ENCODE data around the gene ACTG1.
"Not testable (repeated sequence)": the region's sequence is repeated elsewhere in the genome, so short reads cannot be mapped to it uniquely, and the experiment has no call there.

Gene ACTG1

DNA sequence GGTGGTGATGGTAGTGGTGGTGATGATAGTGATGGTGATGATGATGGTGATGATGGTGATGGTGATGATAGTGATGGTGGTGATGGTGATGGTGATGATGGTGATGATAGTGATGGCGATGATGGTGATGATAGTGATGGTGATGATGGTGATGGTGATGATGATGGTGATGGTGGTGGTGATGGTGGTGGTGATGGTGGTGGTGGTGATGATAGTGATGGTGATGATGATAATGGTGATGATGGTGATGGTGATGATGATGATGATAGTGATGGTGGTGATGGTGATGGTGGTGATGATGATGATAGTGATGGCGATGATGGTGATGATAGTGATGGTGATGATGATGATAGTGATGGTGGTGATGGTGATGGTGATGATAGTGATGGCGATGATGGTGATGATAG is 19.4 kb upstream of the ACTG1 start:
- not testable (repeated sequence) for DNase-seq

DNA sequence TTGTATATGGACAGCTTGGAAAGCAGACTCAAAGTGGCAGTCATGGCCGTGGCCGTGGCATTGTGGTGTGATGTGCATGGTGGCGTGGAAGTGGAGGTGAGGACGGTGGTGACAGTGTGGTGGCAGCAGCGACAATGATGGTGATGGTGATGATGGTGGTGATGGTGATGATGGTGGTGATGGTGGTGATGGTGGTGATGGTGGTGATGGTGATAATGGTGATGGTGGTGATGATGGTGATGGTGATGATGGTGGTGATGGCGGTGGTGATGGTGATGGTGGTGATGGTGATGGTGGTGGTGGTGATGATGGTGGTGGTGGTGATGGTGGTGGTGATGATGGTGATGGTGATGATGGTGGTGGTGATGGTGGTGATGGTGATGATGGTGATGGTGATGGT is 18.4 kb upstream of the ACTG1 start:
- DNase-seq, result not testable (repeated sequence)

DNA sequence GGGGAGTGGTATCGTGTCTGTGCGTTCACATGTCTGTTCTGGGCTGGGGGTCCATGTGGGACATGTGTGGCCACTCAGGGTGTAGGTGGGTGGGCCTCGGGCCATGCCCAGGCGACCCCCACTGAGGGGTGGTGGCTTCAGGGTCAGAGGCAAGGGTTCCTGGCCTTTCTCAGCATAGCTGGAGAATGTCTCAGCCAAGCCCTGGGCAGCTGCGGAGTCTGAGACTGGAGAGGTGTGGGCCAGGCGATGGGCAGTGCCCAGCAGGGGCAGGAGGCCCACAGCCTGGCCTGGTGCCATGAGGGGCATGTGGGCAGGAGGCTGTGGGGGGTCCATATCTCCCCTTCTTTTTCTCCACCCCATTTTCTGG is 16.8 kb upstream of the ACTG1 start:
- DNase-seq, result no peak

DNA sequence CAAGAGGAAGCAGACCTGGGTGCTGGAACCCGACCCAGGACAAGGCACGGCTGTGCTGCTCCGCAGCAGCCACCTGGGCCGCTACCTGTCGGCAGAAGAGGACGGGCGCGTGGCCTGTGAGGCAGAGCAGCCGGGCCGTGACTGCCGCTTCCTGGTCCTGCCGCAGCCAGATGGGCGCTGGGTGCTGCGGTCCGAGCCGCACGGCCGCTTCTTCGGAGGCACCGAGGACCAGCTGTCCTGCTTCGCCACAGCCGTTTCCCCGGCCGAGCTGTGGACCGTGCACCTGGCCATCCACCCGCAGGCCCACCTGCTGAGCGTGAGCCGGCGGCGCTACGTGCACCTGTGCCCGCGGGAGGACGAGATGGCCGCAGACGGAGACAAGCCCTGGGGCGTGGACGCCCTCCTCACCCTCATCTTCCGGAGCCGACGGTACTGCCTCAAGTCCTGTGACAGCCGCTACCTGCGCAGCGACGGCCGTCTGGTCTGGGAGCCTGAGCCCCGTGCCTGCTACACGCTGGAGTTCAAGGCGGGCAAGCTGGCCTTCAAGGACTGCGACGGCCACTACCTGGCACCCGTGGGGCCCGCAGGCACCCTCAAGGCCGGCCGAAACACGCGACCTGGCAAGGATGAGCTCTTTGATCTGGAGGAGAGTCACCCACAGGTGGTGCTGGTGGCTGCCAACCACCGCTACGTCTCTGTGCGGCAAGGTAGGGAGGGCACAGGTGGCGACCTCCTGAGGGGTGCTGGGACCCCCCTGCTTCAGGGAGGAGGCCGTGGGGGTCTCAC is 16.2 kb upstream of the ACTG1 start:
- DNase-seq, result no peak

DNA sequence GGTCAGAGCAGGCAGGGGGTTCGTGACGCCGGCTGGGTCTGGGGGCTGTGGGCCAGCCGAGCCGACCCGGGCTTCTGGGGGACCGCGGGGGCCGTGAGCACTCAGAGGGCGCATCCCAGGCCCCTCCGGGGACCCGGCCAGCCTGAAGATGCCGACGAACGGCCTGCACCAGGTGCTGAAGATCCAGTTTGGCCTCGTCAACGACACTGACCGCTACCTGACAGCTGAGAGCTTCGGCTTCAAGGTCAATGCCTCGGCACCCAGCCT is 15.7 kb upstream of the ACTG1 start:
- no peak for DNase-seq

DNA sequence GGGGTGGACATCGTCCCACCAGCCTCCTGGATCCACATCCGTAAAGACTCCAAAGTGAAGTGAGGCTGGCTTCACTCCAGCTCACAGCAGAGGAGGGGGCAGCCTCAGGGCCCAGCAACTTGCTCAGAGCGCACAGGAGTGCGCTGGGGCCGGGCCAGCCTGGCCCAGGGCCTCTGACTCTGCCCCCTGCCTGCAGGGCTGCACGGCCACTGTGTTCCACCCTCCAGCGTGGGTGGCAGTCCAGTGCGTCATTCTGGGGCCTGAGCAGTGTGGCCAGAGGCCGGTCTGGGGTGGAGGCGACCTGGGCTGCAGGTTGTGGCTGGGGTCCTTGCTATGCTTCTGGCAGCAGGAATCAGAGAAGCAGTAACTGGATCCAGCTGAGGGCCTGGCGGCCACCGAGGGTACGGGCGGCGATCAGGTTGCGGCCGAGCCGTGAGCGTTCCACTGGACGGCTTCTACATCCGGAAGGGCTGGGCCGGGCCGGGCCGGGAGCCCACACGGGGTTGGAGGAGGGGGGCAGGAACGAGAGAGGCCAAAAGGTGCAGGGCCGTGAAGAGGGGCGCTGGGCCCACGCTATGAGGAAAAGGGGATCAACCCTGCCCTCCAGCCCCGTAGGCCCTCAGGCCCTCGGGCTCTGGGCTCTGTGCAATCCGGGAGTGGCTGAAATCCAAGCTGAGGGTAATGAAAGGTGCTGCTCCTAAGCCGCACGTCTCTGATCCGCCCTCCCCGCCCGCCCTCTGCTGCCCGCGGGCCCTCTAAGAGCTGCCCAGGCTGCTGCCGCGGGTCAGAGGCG is 15.2 kb upstream of the ACTG1 start, which contains the start of gene FSCN2:
TSS of gene FSCN2 (plus strand) at position 787 of the 793 bp plus-strand sequence. CDS start 155 bp downstream, outside the sequence.
- DNase-seq, result no peak

DNA sequence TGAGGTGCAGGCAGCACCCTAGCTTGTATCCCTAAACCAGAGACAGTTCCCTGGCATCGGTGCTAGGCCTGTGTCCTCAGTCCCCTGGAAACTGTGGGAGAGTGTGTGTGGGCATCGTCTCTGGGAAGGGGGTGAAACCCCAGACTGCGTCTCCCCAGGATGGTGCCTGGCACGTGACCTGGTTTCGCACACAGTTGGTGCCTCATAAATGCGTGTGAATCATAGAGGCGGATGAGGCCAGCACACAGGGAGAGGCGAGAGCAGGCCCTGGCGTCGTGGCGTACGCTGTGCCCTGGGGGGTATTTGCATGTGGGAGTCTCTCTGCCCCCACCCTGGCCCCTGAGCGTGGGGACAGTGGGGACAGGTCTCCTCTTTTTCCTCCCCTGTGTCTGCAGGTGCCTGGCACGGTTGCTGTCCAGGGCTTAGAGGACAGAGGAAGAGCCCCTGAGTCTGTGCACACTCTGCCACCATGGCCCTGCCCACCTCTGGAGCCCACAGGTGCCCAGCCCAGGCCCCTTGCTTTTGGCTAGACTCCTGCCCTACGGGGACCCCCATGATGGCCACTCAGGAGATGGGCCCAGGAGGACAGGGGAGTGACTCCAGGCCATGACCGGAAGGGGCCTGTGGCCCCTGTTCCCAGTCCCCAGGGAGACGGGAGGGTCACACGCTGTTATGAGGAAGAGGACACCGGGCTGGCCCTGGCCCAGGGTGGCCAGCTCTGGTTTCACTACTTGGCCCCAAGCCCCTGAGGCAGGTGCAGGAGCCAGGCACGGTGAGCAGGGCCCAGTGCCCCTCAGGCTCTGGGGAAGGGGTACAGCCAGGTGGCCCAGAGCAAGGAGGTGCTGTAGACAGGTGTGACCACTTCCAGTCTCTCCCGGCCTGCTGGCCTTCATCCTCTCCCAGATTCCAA is 14.3 kb upstream of the ACTG1 start:
- DNase-seq, result no peak

DNA sequence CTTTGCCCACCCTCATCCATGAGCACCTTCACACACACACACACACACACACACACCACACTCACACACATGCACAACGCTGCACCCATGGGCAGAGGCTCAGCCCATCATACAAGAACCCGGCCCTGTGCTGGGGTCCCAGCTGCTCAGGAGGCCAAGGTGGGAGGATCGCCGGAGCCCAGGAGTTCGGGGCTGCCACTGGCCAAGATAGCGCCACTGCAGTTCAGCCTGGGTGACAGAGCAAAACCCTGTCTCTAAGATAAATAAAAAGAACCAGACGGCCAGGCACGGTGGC is 12.2 kb upstream of the ACTG1 start:
- DNase-seq, result no peak

DNA sequence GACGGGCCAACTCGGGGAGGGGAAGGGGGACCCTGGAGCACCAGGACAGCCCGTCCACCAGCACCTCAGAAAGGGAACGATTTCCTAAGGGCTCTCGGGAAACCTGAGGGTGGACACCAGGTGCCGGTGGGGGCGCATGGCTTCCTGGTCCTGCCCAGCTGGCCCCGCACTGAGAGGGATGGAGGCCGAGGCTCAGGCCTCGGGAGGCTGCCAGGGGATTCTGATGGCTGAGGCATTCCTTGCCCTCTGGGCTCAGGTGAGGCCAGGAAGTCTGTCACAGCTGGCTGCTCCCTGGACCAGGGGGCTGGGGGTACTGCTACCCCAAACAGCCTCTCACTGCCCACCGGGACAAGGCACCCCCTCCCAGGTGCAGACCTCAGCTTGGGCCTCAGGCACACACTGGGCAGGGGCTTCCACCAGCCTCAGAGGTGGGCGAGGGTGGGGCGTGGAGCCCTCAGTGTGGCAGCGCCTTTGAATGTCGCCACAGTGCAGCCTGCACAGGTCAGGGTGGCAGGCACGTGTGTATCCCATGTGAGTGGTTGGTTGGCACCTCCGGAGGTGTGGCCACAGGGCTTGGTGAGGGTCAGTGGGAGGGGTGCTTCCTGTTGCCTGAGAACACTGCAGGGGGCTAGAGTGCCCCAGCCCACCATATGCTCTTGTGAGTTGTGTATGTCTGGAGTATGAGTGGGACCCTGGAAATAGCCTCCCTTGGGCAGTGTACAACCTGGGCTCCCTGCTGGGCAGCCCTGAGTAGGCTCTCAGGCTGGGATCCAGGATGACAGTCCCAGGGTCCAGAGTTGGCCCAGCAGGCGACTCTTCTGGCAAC is 11.7 kb upstream of the ACTG1 start:
- DNase-seq, result no peak

DNA sequence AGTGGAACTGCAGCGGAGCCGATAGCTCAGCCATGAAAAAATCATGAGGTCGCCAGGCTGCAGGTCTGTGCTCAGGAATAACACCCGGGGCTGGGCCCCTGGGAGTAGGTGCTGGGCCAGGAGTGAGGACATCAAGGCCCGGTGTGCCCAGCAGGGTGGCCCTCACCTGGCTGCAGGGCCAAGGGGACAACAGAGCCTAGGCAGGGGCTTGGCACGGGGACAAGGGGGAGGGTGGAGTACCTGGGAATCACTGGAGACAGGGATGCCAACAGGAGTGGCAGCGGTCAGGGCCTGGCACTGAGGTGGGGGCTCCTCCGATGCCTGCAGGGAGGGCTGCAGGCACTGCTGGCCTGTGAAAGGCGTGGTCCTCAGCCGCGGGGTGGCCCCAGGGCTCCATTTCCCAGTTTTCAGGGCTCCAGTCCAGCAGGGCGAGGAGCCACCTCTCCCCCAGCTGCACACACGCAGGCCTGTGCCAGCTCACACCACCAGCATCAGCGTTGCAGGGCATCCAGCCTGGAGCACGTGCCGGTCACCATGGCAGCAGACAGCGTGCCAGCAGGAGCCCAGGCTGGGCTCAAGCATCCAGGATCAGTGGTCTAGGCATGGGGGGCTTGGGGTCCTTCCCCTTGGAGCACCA is 10.9 kb upstream of the ACTG1 start:
- DNase-seq, result no peak

DNA sequence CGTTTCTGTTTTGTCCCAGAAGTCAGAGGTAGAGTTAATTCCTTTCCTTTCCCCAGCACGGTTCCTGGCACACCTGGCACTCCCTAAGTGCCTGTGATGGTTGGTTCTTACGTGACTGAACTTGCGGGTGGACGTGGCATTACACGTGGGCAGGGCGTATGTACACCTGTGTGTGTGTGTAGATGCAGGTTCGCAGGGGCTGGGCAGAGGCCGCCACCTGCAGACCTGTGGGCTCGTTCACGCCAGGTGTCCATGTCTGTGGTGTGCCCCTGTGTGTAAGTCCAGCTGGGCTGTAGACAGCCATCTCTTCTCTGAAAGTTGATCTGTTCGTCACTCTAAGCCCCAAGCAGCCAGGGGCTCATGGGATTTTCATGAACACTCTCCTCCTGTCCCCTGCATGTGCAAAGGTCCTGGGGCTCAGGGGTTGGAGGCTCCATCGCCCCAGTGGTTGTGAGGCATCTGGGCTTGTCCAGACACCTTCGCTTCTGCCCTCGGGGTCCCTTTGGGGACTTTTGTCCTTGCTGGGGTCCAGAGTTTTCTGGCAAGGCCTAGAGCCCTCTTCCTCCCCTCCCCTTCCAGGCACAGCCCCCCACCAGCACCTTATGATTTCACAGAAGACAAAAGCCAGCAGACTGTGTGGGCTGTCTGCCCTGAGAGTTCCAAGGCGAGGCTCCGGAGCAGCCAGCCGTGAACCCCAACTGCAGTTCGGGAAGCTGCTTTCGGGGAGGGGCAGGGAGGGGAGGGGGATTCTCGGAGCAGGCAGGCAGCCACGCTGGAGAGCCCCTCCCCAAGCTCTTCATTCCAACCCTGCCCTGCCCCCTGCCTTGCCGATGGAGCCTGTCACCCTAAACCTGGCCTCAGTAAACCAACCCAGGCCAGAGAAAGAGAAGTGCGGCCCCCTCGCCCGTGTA is 10.1 kb upstream of the ACTG1 start:
- DNase-seq, result peak in 1 of 2 donors; percentile 37

DNA sequence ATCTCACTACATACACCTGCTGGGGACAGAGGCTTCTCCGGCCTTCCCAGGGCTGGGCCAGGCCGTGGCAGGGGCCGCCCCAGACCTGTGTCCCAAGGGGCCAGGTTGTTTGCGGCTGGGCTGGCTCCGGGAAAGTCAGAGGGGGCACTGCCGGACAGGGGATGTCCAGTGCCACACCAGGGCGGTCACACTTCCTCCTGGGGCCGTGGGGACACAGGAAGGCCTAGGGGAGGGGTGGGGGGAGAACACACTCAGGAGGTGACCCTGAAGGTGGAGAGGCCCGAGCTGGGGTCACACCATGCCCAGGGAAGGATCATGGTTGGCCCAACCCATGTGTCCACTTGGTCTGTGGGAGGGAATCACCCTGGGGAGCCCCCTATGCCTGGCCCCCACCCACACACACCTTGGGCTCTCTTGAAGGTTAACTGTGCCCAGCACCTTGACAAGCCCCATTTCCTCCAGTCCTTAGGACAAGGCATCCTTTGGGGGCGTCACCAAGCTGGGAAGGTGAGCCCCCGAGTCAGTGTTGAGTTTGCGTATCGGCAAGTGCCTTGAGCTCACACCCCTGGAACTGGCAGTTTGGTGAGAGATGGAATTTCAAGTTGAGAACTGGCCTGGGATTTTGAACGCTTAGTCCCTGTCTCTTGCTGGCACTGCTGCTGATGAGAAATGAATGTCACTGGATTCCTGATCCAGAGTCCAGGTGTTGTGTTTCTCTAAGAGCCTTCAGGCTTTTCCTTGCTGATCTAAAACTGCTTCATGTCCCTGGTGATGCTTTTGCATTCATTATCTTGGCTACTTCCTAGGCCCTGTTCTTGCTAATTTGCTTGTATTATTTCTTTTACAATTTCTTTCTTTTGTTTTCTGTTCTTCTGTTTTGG is 7.7 kb upstream of the ACTG1 start:
- no peak for DNase-seq

DNA sequence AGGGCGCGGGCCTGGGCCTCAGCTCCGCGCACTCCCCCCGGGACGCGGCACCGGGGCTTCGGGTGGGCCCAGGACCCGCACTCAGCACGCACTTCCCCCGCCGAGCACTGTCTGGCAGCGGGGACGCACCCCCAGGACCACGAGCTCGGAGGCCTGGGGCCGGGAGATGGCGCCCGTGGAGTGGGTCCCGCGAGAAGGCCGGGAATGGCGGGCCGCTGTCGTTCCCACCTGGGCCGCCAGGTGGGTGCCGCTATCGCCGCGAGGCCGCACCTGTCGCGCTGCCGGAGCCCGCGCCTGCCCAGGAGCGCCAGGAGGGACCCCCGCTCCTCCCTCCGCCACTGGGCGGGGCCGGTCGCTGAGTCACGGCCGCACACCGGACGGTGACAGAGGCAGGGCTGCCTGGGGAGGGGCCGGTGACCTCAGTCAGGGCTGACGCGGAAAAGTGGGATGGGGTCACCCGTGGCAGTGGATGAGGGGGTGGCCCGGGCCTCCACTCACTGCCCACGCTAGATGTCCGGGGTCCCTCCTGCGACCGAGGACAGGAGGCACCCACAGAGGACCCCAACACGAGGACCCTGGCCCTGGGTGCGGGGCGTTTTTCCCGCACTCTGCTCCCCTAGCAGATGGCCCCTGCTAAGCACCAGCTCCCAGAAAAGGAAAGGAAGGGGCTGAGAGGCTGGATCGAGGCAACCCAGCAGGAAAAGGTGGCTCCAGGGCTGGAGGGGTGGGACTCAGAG is 6.9 kb upstream of the ACTG1 start:
- DNase-seq, result peak in 1 of 2 donors; percentile 22

DNA sequence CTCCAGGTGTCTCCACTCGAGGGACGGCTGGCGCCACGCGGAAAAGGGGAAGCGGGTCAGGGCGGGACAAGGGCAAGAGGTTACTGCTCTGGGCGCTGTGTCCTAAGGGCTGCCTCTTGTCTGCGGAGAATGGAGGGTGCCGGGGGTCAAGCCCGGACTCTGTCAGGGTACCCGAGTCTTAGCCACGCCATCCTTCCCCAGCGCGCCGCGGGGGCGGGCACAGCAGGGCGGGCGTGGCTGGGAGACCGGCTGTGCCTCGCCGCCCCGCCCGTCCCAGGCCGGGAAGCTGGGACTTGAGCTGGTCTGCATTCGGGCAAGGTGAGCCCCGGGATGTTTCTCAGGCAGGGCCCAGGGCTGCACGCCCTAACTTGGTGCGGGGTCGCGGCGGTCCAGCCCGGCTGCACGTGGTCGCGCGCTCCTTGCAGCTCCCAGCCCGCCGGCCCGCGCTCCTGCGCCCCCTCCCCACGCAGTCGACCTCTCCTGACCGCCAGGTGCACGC is 6.2 kb upstream of the ACTG1 start:
- no peak for DNase-seq

DNA sequence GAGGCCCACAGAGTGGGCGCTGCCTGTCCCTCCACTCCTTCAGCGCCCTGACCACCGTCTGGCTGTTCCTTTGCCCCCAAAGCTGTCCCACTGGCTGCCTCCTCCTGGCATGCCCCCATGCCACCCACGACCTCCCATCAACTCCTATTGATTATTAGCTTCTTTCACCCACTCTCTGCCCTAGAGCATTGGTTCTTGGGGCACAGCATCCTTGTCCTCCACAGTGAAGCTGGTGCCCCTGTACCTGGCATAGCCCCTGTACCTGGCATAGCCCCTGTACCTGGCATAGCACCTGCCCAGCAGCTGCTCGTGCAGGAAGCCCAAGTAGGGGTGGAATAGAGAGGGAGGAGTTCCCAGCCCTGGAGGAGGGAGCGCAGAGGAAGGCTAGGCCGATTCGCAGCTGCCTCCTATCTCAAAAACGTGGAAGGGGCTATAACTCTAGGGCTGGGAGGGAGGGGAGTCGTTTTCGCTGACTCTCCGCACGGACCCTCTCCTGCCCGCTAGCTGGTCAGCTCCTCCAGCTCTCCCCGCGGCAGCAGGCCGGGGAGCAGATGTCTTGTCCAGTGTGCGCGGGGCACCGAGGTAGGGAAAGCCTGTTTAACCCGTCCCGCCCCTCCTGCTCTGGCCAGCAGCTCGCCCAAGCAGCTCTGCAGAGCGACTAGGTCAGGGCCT is 5.7 kb upstream of the ACTG1 start:
- DNase-seq, result no peak

DNA sequence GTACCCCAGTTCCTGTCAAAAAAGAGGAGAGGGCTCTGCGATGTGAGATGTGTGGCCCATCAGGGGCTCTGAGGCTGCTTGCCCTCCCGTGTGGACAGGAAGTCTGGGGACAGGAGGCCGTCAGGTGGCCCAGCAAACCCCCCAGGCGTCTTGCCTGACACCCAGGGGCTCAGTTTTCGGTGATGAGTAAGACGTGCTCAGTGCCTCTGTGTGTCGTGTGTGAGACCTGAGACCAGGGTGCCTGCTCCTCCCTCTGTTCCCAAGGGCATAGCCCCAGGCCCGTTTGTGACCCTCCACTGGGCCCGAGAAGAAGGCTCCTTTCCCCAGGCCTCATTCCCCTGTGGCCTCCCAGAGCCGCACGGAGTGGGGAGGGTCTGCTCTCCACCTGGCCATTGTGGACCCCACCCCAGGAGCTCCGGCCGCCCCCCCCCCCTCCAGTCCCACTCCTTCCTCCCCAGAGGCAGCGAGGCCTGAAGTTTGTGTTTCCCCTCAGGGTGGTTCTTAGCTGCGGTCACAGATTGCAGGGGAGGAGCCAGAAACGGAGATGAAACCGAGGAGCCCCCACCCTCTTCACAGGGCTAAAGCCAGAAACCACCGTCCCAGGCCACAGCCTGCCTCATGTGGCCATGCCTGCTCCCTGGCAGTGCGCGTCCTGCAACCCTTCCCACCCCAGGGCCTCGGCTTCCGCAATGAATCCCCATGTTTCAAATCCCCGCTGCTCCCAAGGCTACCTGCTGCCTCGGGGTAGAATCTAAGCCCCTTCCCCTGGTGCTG is 4.9 kb upstream of the ACTG1 start:
- no peak for DNase-seq

DNA sequence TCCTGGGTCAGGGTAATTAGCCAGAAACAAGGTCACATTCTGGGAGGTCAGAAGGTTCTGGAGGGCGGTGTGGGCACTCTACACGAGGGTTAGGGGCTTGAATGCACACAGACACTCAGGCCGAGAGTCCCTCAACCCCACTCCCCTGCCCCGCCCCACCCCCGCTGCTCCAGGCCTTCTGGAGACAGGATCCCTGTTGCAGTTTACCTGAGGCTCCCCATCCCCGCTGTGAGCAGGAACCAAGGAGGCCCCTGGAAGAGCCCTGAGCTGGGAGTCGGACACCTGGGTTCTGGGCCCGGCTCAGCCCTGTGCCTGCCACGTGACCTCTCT is 4.4 kb upstream of the ACTG1 start:
- DNase-seq, result no peak

DNA sequence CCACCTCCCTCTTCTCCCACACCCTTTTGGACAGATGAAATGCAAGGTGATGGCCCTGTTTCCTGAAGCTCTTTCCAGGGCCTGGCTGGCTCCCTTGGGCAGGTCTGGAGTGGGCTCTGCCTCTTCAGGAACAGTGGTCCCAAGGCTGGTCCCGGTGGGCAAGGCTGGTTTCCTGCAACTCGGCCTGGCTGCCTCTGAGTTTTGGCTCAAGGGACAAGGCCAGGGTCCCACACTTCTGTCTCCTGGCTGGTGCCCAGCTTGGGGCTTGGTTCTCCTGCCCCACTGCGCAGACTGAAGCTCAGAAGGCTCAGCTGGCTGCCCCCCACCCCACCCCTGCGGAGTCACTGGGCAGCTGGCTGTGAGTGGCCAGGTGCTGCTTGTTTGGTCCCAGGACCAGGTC is 3.8 kb upstream of the ACTG1 start:
- no peak for DNase-seq

Measured in bone marrow (tissue), 2 donors.